ENCODE data around the gene RHCG.

The RHCG gene

GRCh38 chr15:89436560-89437311 is 59.6 kb downstream of the RHCG start:
- DNase-seq (ENCODE audit: extremely low read depth, low read depth), result no peak

GRCh38 chr15:89435362-89435761 is 61.0 kb downstream of the RHCG start:
- TF ChIP-seq, protein P1, sequence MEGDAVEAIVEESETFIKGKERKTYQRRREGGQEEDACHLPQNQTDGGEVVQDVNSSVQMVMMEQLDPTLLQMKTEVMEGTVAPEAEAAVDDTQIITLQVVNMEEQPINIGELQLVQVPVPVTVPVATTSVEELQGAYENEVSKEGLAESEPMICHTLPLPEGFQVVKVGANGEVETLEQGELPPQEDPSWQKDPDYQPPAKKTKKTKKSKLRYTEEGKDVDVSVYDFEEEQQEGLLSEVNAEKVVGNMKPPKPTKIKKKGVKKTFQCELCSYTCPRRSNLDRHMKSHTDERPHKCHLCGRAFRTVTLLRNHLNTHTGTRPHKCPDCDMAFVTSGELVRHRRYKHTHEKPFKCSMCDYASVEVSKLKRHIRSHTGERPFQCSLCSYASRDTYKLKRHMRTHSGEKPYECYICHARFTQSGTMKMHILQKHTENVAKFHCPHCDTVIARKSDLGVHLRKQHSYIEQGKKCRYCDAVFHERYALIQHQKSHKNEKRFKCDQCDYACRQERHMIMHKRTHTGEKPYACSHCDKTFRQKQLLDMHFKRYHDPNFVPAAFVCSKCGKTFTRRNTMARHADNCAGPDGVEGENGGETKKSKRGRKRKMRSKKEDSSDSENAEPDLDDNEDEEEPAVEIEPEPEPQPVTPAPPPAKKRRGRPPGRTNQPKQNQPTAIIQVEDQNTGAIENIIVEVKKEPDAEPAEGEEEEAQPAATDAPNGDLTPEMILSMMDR (IDR thresholded peaks at IDR 0.05; ENCODE audit: low read depth, low read length), result no peak
- no peak for DNase-seq (ENCODE audit: extremely low read depth, low read depth)

More at GRCh38 chr15:89436560-89437311, 59.6 kb downstream of the RHCG start:
- TF ChIP-seq, protein P1 (IDR thresholded peaks at IDR 0.05; ENCODE audit: low read depth, low read length), result no peak

GRCh38 chr15:89433686-89434085 is 62.7 kb downstream of the RHCG start:
- no peak for DNase-seq (ENCODE audit: extremely low read depth, low read depth)
- TF ChIP-seq, protein P1 (IDR thresholded peaks at IDR 0.05; ENCODE audit: low read depth, low read length), result no peak

DNA sequence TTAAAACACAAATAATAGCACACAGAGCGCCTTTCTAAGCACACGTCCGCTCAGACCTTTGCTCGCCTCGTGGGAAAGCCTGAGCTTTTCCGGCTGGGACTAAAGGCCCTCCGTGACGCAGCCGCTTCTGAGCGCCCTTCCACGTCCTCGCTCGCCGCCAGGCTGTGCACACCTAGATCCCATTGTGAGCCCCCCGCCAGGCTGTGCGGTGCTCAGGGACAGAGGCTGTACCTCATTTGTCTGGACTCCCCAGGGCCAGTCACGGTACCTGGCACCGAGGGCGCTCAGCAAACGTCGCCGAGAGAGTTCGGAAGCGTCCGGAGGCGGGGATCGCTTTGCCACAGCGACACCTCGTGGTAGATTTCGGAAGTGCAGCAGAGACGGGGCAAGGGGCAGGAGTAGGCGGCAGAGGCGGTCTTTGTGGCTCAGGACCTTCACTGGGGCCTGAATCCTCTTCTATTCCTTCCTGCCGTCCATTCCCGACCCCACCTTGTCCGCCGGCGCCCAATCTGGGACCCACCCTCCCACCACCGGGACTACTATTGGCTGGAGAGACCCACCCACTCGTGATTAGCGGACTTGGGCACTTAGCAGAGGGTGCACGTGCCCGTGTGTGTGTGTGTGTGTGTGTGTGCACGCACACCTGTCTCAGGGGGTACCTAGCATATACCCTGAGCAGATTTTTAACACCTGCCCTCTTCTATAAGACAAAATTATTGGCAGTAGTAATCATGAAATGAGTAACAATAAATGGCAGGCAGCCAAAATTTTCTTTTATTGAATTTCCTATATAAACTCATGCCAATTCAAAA is 65.6 kb downstream of the RHCG start:
- TF ChIP-seq, protein P1 (IDR thresholded peaks at IDR 0.05; ENCODE audit: low read depth, low read length), result peak; percentile 99
- no peak for DNase-seq (ENCODE audit: extremely low read depth, low read depth)

DNA sequence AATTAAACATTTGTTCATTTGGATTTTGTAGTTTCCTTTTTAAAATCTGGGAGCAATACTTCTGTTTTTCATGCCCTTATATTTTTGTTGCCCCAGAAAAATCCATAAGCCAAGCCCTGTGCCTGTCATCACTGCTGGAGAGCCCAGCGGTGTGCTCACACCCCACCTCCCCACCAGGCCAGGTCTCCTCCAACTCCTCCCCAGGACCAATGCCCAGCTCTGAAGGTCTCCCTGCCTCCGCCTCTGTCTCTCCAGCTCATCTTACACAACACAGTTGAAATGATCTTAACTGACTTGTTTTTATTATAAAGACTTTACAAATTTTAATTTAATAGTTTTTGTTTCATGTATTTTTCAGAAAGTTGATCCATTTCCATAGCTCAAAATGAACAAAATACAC is 66.4 kb downstream of the RHCG start:
- TF ChIP-seq, protein P1 (IDR thresholded peaks at IDR 0.05; ENCODE audit: low read depth, low read length), result no peak
- DNase-seq (ENCODE audit: extremely low read depth, low read depth), result no peak

DNA sequence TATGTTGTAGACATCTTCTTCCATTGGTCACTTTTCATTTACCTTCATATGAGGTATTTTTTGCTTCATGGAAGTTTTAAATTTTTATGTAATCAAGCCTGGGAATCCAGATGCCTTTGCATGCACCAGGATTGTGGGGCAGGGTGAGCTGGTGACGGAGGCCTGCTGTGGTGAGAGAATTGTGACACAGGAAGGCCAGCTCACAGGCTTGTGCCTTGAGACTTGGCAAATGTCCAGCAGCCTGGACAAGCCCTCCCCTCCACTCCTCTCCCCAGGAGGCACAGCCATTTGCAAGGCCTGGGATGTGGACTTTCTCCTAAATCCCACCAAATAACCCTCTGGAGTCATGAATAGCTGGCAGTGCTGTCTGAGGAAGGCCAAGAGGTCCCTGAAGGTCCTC is 67.4 kb downstream of the RHCG start:
- DNase-seq (ENCODE audit: extremely low read depth, low read depth), result no peak
- TF ChIP-seq, protein P1 (IDR thresholded peaks at IDR 0.05; ENCODE audit: low read depth, low read length), result no peak

DNA sequence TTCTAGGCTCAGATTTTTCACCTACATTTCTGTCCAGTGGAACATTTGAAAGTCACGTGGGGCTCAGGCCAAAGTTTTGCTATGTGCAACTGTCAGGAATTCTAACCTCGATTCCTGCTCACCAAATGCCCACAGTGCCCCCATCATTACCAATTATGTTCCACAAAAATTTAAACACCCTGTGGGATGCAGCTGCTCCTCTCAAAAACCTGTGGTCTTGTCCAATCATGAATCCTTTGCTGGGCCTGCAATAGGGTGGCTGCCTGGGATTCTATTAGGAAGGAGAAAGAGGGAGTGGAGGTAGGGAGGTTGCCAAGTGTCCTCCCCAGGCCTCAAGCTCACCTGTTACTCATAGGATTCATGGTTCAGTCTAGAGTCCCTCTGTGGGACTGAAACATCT is 68.1 kb downstream of the RHCG start:
- TF ChIP-seq, protein P1 (IDR thresholded peaks at IDR 0.05; ENCODE audit: low read depth, low read length), result no peak

More for the DNA sequence above, 68.1 kb downstream of the RHCG start:
- no peak for DNase-seq (ENCODE audit: extremely low read depth, low read depth)
